H1 (cell line): ENCODE results near the gene TPH2. TPM values are rescaled to one million over a fixed set of nuclear protein-coding genes. Genes with fewer than 3 reads are reported as not detected.

Source experiments
- CTCF ChIA-PET: fragments of 300-600 bp; sonication (Branson Sonifier 250); formaldehyde crosslinking; loops from one replicate; lab custom pipeline; 2021; ENCODE audit not compliant: partially characterized antibody; lab: Charles Lee
- POLR2A ChIA-PET: fragments of 300-600 bp; sonication (Branson Sonifier 250); formaldehyde crosslinking; loops from one replicate; lab custom pipeline; 2021; ENCODE audit warnings: inconsistent platforms; ENCODE audit not compliant: partially characterized antibody; lab: Charles Lee
- DNase-seq, 2 experiments: peaks; one replicate each; pipeline versions ENCODE4 v3.0.0 to v3.0.0-alpha.2; 2010 to 2022; ENCODE audit warnings: low spot score in 2 of 2, low read depth in 1 of 2, mixed read lengths in 1 of 2
- FAIRE-seq: peaks from 2 replicates; lab custom pipeline; 2011; peaks lifted over from hg19 to GRCh38; lab: Jason Lieb, UNC
- H2AFZ ChIP-seq: 2 replicates; pipeline ENCODE4 v1.8.1; 2012; ENCODE audit warnings: low read length, inconsistent platforms
- H2AK5ac ChIP-seq: 2 replicates; pipeline ENCODE4 v1.6.1; 2013; ENCODE audit warnings: low read depth, low read length
- H2BK120ac ChIP-seq: replicated peaks from 2 replicates; pipeline ENCODE3; 2013; ENCODE audit warnings: low read depth, low read length, inconsistent platforms
- H2BK12ac ChIP-seq: 2 replicates; pipeline ENCODE4 v1.6.1; 2013; ENCODE audit warnings: low read depth, low read length
- H2BK15ac ChIP-seq: 2 replicates; pipeline ENCODE4 v1.6.1; 2013; ENCODE audit warnings: low read length
- H2BK20ac ChIP-seq: 2 replicates; pipeline ENCODE4 v1.6.1; 2013; ENCODE audit warnings: low read length
- H2BK5ac ChIP-seq: 2 replicates; pipeline ENCODE4 v1.6.1; 2013; ENCODE audit warnings: low read depth, low read length
- H3K14ac ChIP-seq: 2 replicates; pipeline ENCODE4 v1.6.1; 2013; ENCODE audit warnings: inconsistent platforms; ENCODE audit not compliant: insufficient read length
- H3K18ac ChIP-seq: 2 replicates; pipeline ENCODE4 v1.6.1; 2013; ENCODE audit warnings: low read length; ENCODE audit errors: extremely low read depth
- H3K23ac ChIP-seq: 2 replicates; pipeline ENCODE4 v1.6.1; 2013; ENCODE audit warnings: inconsistent platforms; ENCODE audit not compliant: insufficient read length
- H3K23me2 ChIP-seq: 2 replicates; pipeline ENCODE4 v1.6.1; 2013; ENCODE audit warnings: low read depth, low read length
- H3K27ac ChIP-seq: 2 replicates; pipeline ENCODE4 v1.6.1; 2011; ENCODE audit warnings: low read depth, low read length, inconsistent platforms
- H3K27me3 ChIP-seq, 4 experiments: replicated peaks in 1 of 4; 1 replicate in 1 of 4; 2 replicates in 3 of 4; pipeline versions ENCODE4 v1.6.1 to v1.8.1; 2011 to 2013; ENCODE audit warnings: low read length in 3 of 4, mild to moderate bottlenecking in 3 of 4, inconsistent platforms in 2 of 4, mixed read lengths in 2 of 4, moderate library complexity in 1 of 4; ENCODE audit not compliant: control insufficient read depth in 3 of 4, insufficient read depth in 3 of 4; ENCODE audit errors: extremely low read depth in 1 of 4
- H3K36me3 ChIP-seq, 4 experiments: 2 replicates each; pipeline versions ENCODE4 v1.6.1 to v1.8.1; 2011 to 2013; ENCODE audit warnings: mild to moderate bottlenecking in 4 of 4, low read length in 3 of 4, moderate library complexity in 2 of 4, control low read depth in 1 of 4, inconsistent platforms in 1 of 4; ENCODE audit not compliant: insufficient read depth in 4 of 4, control insufficient read depth in 2 of 4
- H3K4ac ChIP-seq: replicated peaks from 2 replicates; pipeline ENCODE3; 2013; ENCODE audit warnings: low read length, low read depth, mixed read lengths, inconsistent platforms; ENCODE audit not compliant: insufficient read length
- H3K4me1 ChIP-seq, 4 experiments: replicated peaks in 1 of 4; 1 replicate in 1 of 4; 2 replicates in 3 of 4; pipeline versions ENCODE4 v1.6.1 to v1.8.1; 2011 to 2013; ENCODE audit warnings: low read length in 3 of 4, inconsistent platforms in 2 of 4, mixed read lengths in 1 of 4; ENCODE audit not compliant: insufficient read depth in 4 of 4, control insufficient read depth in 3 of 4
- H3K4me2 ChIP-seq, 2 experiments: 2 replicates each; pipeline versions ENCODE4 v1.6.1 to v1.8.1; 2011 to 2013; ENCODE audit warnings: low read depth in 2 of 2, low read length in 2 of 2, control low read depth in 1 of 2, inconsistent platforms in 1 of 2, mild to moderate bottlenecking in 1 of 2; ENCODE audit not compliant: insufficient read depth in 1 of 2
- H3K4me3 ChIP-seq, 4 experiments: fragments of 200-600, 300-600 bp in 1 of 4; sonication (generic), shearing (Covaris generic), sonication (Bioruptor Twin) in 1 of 4; 2 replicates each; pipeline versions ENCODE4 v1.5.1 to v1.8.1; 2011 to 2016; ENCODE audit warnings: low read length in 4 of 4, low read depth in 3 of 4, control low read depth in 2 of 4, inconsistent platforms in 2 of 4, mild to moderate bottlenecking in 2 of 4, mixed read lengths in 1 of 4, moderate library complexity in 1 of 4; ENCODE audit not compliant: insufficient read depth in 2 of 4; ENCODE audit errors: extremely low read depth in 1 of 4
- H3K56ac ChIP-seq: replicated peaks from 2 replicates; pipeline ENCODE3; 2013; ENCODE audit warnings: low read depth, mild to moderate bottlenecking, mixed read lengths, low read length, inconsistent platforms; ENCODE audit not compliant: insufficient read length
- H3K79me1 ChIP-seq: 2 replicates; pipeline ENCODE4 v1.6.1; 2013; ENCODE audit warnings: low read depth, low read length, control low read depth
- H3K79me2 ChIP-seq, 2 experiments: 2 replicates each; pipeline versions ENCODE4 v1.6.1 to v1.8.1; 2012 to 2013; ENCODE audit warnings: low read length in 2 of 2, mild to moderate bottlenecking in 2 of 2, inconsistent platforms in 1 of 2; ENCODE audit not compliant: insufficient read depth in 2 of 2, control insufficient read depth in 1 of 2
- H3K9ac ChIP-seq, 4 experiments: replicated peaks in 1 of 4; 1 replicate in 1 of 4; 2 replicates in 3 of 4; pipeline versions ENCODE4 v1.6.1 to v1.8.1; 2011 to 2013; ENCODE audit warnings: low read depth in 3 of 4, low read length in 3 of 4, control low read depth in 2 of 4, mild to moderate bottlenecking in 2 of 4, moderate library complexity in 2 of 4, inconsistent platforms in 1 of 4; ENCODE audit errors: extremely low read depth in 1 of 4
- H3K9me3 ChIP-seq, 2 experiments: 2 replicates each; pipeline versions ENCODE4 v1.6.1 to v1.8.1; 2012 to 2013; ENCODE audit warnings: mild to moderate bottlenecking in 2 of 2, moderate library complexity in 2 of 2, control low read depth in 1 of 2, inconsistent platforms in 1 of 2, low read depth in 1 of 2, low read length in 1 of 2, mixed read lengths in 1 of 2; ENCODE audit not compliant: insufficient read depth in 2 of 2
- H4K20me1 ChIP-seq, 2 experiments: replicated peaks in 1 of 2; 2 replicates each; pipeline versions ENCODE3 to v1.8.1; 2011 to 2013; ENCODE audit warnings: inconsistent platforms in 2 of 2, low read length in 2 of 2, mild to moderate bottlenecking in 1 of 2; ENCODE audit not compliant: insufficient read depth in 2 of 2, control insufficient read depth in 1 of 2
- H4K5ac ChIP-seq: 2 replicates; pipeline ENCODE4 v1.6.1; 2013; ENCODE audit warnings: low read length, low read depth, mixed read lengths, inconsistent platforms; ENCODE audit not compliant: insufficient read length
- H4K8ac ChIP-seq: 2 replicates; pipeline ENCODE4 v1.8.0; 2013; ENCODE audit warnings: mild to moderate bottlenecking, moderate library complexity, low read length, inconsistent platforms; ENCODE audit not compliant: insufficient read depth; ENCODE audit errors: extremely low read depth
- H4K91ac ChIP-seq: replicated peaks from 2 replicates; pipeline ENCODE3; 2013; ENCODE audit warnings: low read length, mixed read lengths, inconsistent platforms; ENCODE audit not compliant: insufficient read length
- ATF2 ChIP-seq: IDR thresholded peaks from 2 replicates; pipeline ENCODE4 v1.6.1; 2012; ENCODE audit warnings: low read length, inconsistent platforms
- BACH1 ChIP-seq: IDR thresholded peaks from 2 replicates; pipeline ENCODE4 v1.6.1; 2012; ENCODE audit warnings: low read length, improper control_type of control experiment
- GABPA ChIP-seq: IDR thresholded peaks from 2 replicates; pipeline ENCODE4 v1.6.1; 2011; ENCODE audit warnings: mild to moderate bottlenecking, low read length, moderate library complexity, borderline replicate concordance; ENCODE audit not compliant: insufficient read depth
- GTF2F1 ChIP-seq: IDR thresholded peaks from 2 replicates; pipeline ENCODE4 v1.6.1; 2012; ENCODE audit warnings: low read depth, low read length, improper control_type of control experiment, borderline replicate concordance
- HDAC2 ChIP-seq, 2 experiments: fragments of 300-600 bp in 1 of 2; sonication (generic) in 1 of 2; IDR thresholded peaks; 2 replicates each; pipeline ENCODE4 v1.6.1; 2011 to 2012; ENCODE audit warnings: low read depth in 2 of 2, low read length in 2 of 2, mild to moderate bottlenecking in 2 of 2, moderate library complexity in 2 of 2, borderline replicate concordance in 1 of 2, inconsistent platforms in 1 of 2
- KDM5A ChIP-seq: fragments of 200-600 bp; IDR thresholded peaks from 2 replicates; pipeline ENCODE4 v1.7.1; 2012; ENCODE audit warnings: mild to moderate bottlenecking, low read length, inconsistent platforms, mixed read lengths
- SIRT6 ChIP-seq: IDR thresholded peaks from one replicate; pipeline ENCODE4 v1.7.1; 2012; ENCODE audit warnings: low read length, inconsistent platforms
- TBP ChIP-seq: IDR thresholded peaks from 2 replicates; pipeline ENCODE4 v1.6.1; 2011; ENCODE audit warnings: low read depth, low read length, improper control_type of control experiment
- TCF12 ChIP-seq: IDR thresholded peaks from 2 replicates; pipeline ENCODE4 v1.6.1; 2011; ENCODE audit warnings: low read depth, mild to moderate bottlenecking, low read length
- USF2 ChIP-seq: IDR thresholded peaks from 2 replicates; pipeline ENCODE4 v1.6.1; 2011; ENCODE audit warnings: low read length, improper control_type of control experiment
- WGBS, 2 experiments: shearing (Covaris generic) in 1 of 2; methylation state at CpG; one replicate each; pipeline versions ENCODE4 v1.1.6 to v1.1.7; 2013 to 2015; ENCODE audit warnings: low lambda C conversion rate in 2 of 2, mixed read lengths in 2 of 2, inconsistent platforms in 1 of 2, low coverage in 1 of 2, missing lambda C conversion rate in 1 of 2; ENCODE audit not compliant: insufficient replicate concordance in 2 of 2, insufficient coverage in 1 of 2, insufficient read length in 1 of 2; ENCODE audit errors: extremely low coverage in 1 of 2, missing lambda C conversion rate in 1 of 2; 5-methylcytosine and 5-hydroxymethylcytosine counted together
- polyA plus RNA-seq, 7 experiments: library from polyadenylated mRNA; depleted of rRNA in 3 of 7; stranded (reverse) in 5 of 7; unstranded in 2 of 7; fragments of >200 nt in 5 of 7; fragments of 200-250 nt in 2 of 7; gene quantifications; 1 replicate in 5 of 7; 2 replicates in 1 of 7; 4 replicates in 1 of 7; pipeline versions ENCODE4 v1.2.1 to v1.2.3, GENCODE V29; 2011 to 2013; ENCODE audit warnings: missing spikeins in 2 of 7, mixed read lengths in 2 of 7
- total RNA-seq: library from RNA; stranded (reverse); fragmentation: NEBNext Ultra II Directional; extraction: Animal tissue kit (Norgen Biotek cat#: 25700); gene quantifications from 2 replicates; pipeline ENCODE4 v1.2.1, GENCODE V29; 2021

Gene TPH2
- total and polyA plus RNA-seq, 2 of the 8 experiments (the other 6 are each of a cell fraction or from before 2014, with no cell fraction given): 0.57 to 1.1 TPM

- FAIRE-seq (no peak), DNase-seq (no peak)
- no peaks in the 10 kb centered on the region for H4K20me1 ChIP-seq
- WGBS, 2 experiments: 88% methylated on average over 4 of the region's 4 CpGs; no CpG with 5 or more reads in 1 of the 2 experiments
- H2AFZ ChIP-seq: no peak overlapping the region
- H2BK12ac ChIP-seq: peak overlapping the region; percentile 95; the same call in 1 of the 2 replicates
- no peaks in the 10 kb centered on the region; the same call in 1 of the 2 replicates for H3K23me2 ChIP-seq
- peak overlapping the region in 1 of 2 experiments; percentile 27; a peak in 1 of 4 replicates for H3K4me2 ChIP-seq
- H3K4me1 ChIP-seq: peaks cover 3 to 34% (median 25%) of the 10 kb centered on the region in 4 experiments
- H2AK5ac ChIP-seq: peak overlapping the region; percentile 78; the same call in 1 of the 2 replicates
- no peak overlapping the region for H3K4ac ChIP-seq
- H3K79me2 ChIP-seq: no peaks in the 10 kb centered on the region
- ChIA-PET CTCF (interaction anchor here (0.8 to 1.8 kb wide), 4 partner anchors 9 to 322 kb away, joined by 3 to 4 read pairs (median 3); partner anchors contain the start of genes TPH2 and TRHDE), POLR2A (interaction anchor here (1.7 to 2.6 kb wide), 2 partner anchors 9 to 10 kb away, joined by 4 to 8 read pairs; no protein-coding TSS in a partner anchor)
- H3K23ac ChIP-seq: no peak overlapping the region
- H4K91ac ChIP-seq: peak overlapping the region; percentile 21
- H3K4me3 ChIP-seq: no peak overlapping the region
- H3K56ac ChIP-seq: no peak overlapping the region
- H3K18ac ChIP-seq: no peak overlapping the region
- H2BK15ac ChIP-seq: no peak overlapping the region
- H3K27ac ChIP-seq: 0 out of 2 replicates have a peak overlapping the region, but pooled peaks have one; percentile 1
- H4K5ac ChIP-seq: no peak overlapping the region
- no peaks in the 10 kb centered on the region; a peak in 1 of 8 replicates for H3K36me3 ChIP-seq
- no peaks in the 10 kb centered on the region for H3K27me3 ChIP-seq
- no peaks in the 10 kb centered on the region for H3K79me1 ChIP-seq
- no peak overlapping the region for H3K14ac ChIP-seq
- no peak overlapping the region for H4K8ac ChIP-seq
- H2BK120ac ChIP-seq: no peak overlapping the region
- H3K9ac ChIP-seq: no peak overlapping the region; a peak in 1 of 7 replicates
- H2BK20ac ChIP-seq: 0 out of 2 replicates have a peak overlapping the region, but pooled peaks have one; percentile 3
- H3K9me3 ChIP-seq: no peaks in the 10 kb centered on the region
- peak overlapping the region; percentile 67; the same call in 1 of the 2 replicates for H2BK5ac ChIP-seq
- TF ChIP-seq HDAC2 (IDR thresholded peaks at IDR 0.05; ENCODE audit: borderline replicate concordance in 1 of 2, low read depth in 2 of 2, low read length in 2 of 2) (no peak), TBP (no peak), GABPA (no peak), BACH1 (no peak), GTF2F1 (no peak), KDM5A (no peak), USF2 (no peak), ATF2 (no peak), TCF12 (no peak), SIRT6 (no peak)
Measured at GRCh38 chr12:71950404-71950803, 11.8 kb downstream of the TPH2 start.
